GM12878 (cell line): Measurements from ENCODE around the gene NEMF. TPM values are rescaled to one million over a fixed set of nuclear protein-coding genes. Genes with fewer than 3 reads are reported as not detected.

Experiments
- CEBPZ ChIP-seq: fragments of 150-350 bp; IDR thresholded peaks from 2 replicates; pipeline ENCODE4 v1.6.1; 2016; ENCODE audit warnings: low read depth, low read length
- CTCF ChIP-seq, 3 experiments: IDR thresholded peaks in 2 of 3; conservative IDR thresholded peaks in 1 of 3; 2 replicates each; pipeline ENCODE4 v1.5.1; 2011; ENCODE audit warnings: low read depth in 3 of 3, low read length in 3 of 3, mild to moderate bottlenecking in 3 of 3, control low read depth in 2 of 3, moderate library complexity in 2 of 3, inconsistent platforms in 1 of 3, mixed read lengths in 1 of 3; ENCODE audit not compliant: control insufficient read depth in 2 of 3, insufficient read depth in 1 of 3; ENCODE audit errors: extremely low read depth in 1 of 3
- E2F8 ChIP-seq: fragments of 450-650 bp; IDR thresholded peaks from 2 replicates; pipeline ENCODE4 v1.6.1; 2018; ENCODE audit warnings: mild to moderate bottlenecking, low read depth, moderate library complexity; ENCODE audit not compliant: partially characterized antibody
- EED ChIP-seq: sonication (generic); IDR thresholded peaks from 2 replicates; pipeline ENCODE4 v1.6.1; 2016; ENCODE audit warnings: antibody characterized with exemption, low read depth
- FOXM1 ChIP-seq: IDR thresholded peaks from 2 replicates; pipeline ENCODE4 v1.6.1; 2012; ENCODE audit warnings: low read depth, mild to moderate bottlenecking, inconsistent platforms, low read length, moderate library complexity
- HDGF ChIP-seq: fragments of 450-650 bp; IDR thresholded peaks from 2 replicates; pipeline ENCODE4 v1.6.1; 2016; ENCODE audit warnings: antibody characterized with exemption
- MAX ChIP-seq: IDR thresholded peaks from 2 replicates; pipeline ENCODE4 v1.6.1; 2012; ENCODE audit warnings: low read depth, low read length, improper control_type of control experiment
- MYB ChIP-seq: fragments of 150-350 bp; IDR thresholded peaks from 2 replicates; pipeline ENCODE4 v1.6.1; 2014; ENCODE audit warnings: mild to moderate bottlenecking, low read depth, low read length, borderline replicate concordance
- NRF1 ChIP-seq: conservative IDR thresholded peaks from 2 replicates; pipeline ENCODE4 v1.6.1; 2011; ENCODE audit warnings: mild to moderate bottlenecking, low read depth, low read length, improper control_type of control experiment
- POLR2AphosphoS2 ChIP-seq: IDR thresholded peaks from 2 replicates; pipeline ENCODE4 v1.6.1; 2011; ENCODE audit warnings: low read depth, mild to moderate bottlenecking, low read length, improper control_type of control experiment, moderate library complexity
- PRDM15 ChIP-seq: fragments of 450-650 bp; formaldehyde crosslinking; IDR thresholded peaks from 2 replicates; pipeline ENCODE4 v1.4.0; 2020; ENCODE audit warnings: mild to moderate bottlenecking, moderate library complexity
- RELB ChIP-seq: fragments of 450-650 bp; IDR thresholded peaks from 2 replicates; pipeline ENCODE4 v1.6.1; 2017; ENCODE audit warnings: low read depth, mild to moderate bottlenecking, moderate library complexity
- SMARCA5 ChIP-seq: fragments of 450-650 bp; IDR thresholded peaks from 2 replicates; pipeline ENCODE4 v1.6.1; 2017; ENCODE audit warnings: mild to moderate bottlenecking
- STAT1 ChIP-seq: fragments of 450-650 bp; conservative IDR thresholded peaks from 2 replicates; pipeline ENCODE4 v1.6.1; 2014; ENCODE audit warnings: antibody characterized with exemption, mild to moderate bottlenecking
- polyA plus RNA-seq, 11 experiments: library from polyadenylated mRNA; depleted of rRNA in 4 of 11; unstranded in 6 of 11; stranded (reverse) in 5 of 11; fragments of >200 nt; fragmentation: Nextera tagmentation in 4 of 11; fragmentation: Illumina TruSeq in 1 of 11; extraction: Ambion mirVana in 4 of 11; extraction: Trizol in 1 of 11; gene quantifications; 1 replicate in 1 of 11; 2 replicates in 10 of 11; pipeline versions ENCODE4 v1.2.1 to v1.2.3, GENCODE V29; 2011 to 2016; ENCODE audit warnings: inconsistent platforms in 2 of 11, missing spikeins in 2 of 11, low read depth in 1 of 11
- total RNA-seq, 4 experiments: library from RNA; depleted of rRNA in 3 of 4; stranded (reverse); fragments of >200 nt in 3 of 4; fragmentation: Illumina TruSeq in 1 of 4; extraction: Trizol in 1 of 4; gene quantifications; 2 replicates each; pipeline versions ENCODE4 v1.2.1 to v1.2.3, GENCODE V29; 2013 to 2021

NEMF gene
- total and polyA plus RNA-seq, 10 of the 15 experiments (the other 5 are each of a cell fraction or from before 2014, with no cell fraction given): 31.5 to 80.1 (median 61.1) TPM

GRCh38 chr14:49892636-49893308 is 40.2 kb upstream of the NEMF start, which contains the start of gene ARF6 (continued):
- TF ChIP-seq MAX: peak; percentile 50
- TF ChIP-seq MYB: no peak
- TF ChIP-seq RELB: peak; percentile 85
- TF ChIP-seq PRDM15 (CRISPR knock-in tag): no peak
- TF ChIP-seq HDGF: no peak; the same call in 1 of the 2 replicates
- no peak; the same call in none of the 2 replicates for TF ChIP-seq STAT1
- peak; percentile 61 for TF ChIP-seq NRF1
- no peak for TF ChIP-seq FOXM1
- no peak for TF ChIP-seq CEBPZ
- TF ChIP-seq E2F8: no peak
- peak in 2 of 3 experiments; percentile 15 to 29; a peak in 1 of 6 replicates for TF ChIP-seq CTCF (IDR thresholded peaks at IDR 0.05 in 2 of 3, conservative IDR thresholded peaks at IDR 0.05 in 1 of 3; ENCODE audit: control insufficient read depth in 2 of 3, extremely low read depth in 1 of 3, insufficient read depth in 1 of 3, low read depth in 3 of 3, low read length in 3 of 3)
- TF ChIP-seq SMARCA5: no peak
- TF ChIP-seq POLR2AphosphoS2: no peak
- no peak; the same call in 1 of the 2 replicates for TF ChIP-seq EED
